Endothelial cell of umbilical vein (primary cell): ENCODE results near the gene JAKMIP1. TPM values are rescaled to one million over a fixed set of nuclear protein-coding genes. Genes with fewer than 3 reads are reported as not detected.

Experiments used
- BruUV-seq: library from RNA; stranded (reverse); fragments of 400-500 nt; replicated peaks from 2 replicates; lab custom pipeline; 2021; lab: Mats Ljungman, UMichigan
- CTCF ChIA-PET: fragments of 300-600, 350-600 bp; sonication (Branson Sonifier 250); formaldehyde crosslinking; loops from one replicate; lab custom pipeline; 2021; ENCODE audit warnings: antibody characterized with exemption, inconsistent platforms; lab: Charles Lee
- POLR2A ChIA-PET: fragments of 300-600, 350-600 bp; sonication (Branson Sonifier 250); formaldehyde crosslinking; loops from one replicate; lab custom pipeline; 2021; ENCODE audit warnings: antibody characterized with exemption, inconsistent platforms; lab: Charles Lee
- DNase-seq: peaks from one replicate; pipeline ENCODE4 v3.0.0-alpha.2; 2011; ENCODE audit warnings: low read depth, low spot score
- FAIRE-seq: peaks from 2 replicates; lab custom pipeline; 2011; peaks lifted over from hg19 to GRCh38; lab: Jason Lieb, UNC
- H2AFZ ChIP-seq: 2 replicates; pipeline ENCODE4 v1.6.0; 2012; ENCODE audit warnings: low read depth, low read length, control low read depth, inconsistent platforms
- H3K27ac ChIP-seq: 2 replicates; pipeline ENCODE4 v1.5.1; 2011; ENCODE audit warnings: low read depth, mild to moderate bottlenecking, control low read depth, low read length, moderate library complexity; ENCODE audit not compliant: insufficient read depth
- H3K27me3 ChIP-seq, 2 experiments: 2 replicates each; pipeline versions ENCODE4 v1.6.0 to v1.6.1; 2011; ENCODE audit warnings: low read length in 2 of 2, mixed read lengths in 1 of 2; ENCODE audit not compliant: control insufficient read depth in 2 of 2, insufficient read depth in 2 of 2
- H3K36me3 ChIP-seq, 2 experiments: 2 replicates in 1 of 2; 3 replicates in 1 of 2; pipeline ENCODE4 v1.5.1; 2011; ENCODE audit warnings: low read length in 2 of 2, mild to moderate bottlenecking in 1 of 2, moderate library complexity in 1 of 2; ENCODE audit not compliant: control insufficient read depth in 2 of 2, insufficient read depth in 2 of 2; ENCODE audit errors: extremely low read depth in 1 of 2
- H3K4me1 ChIP-seq: 3 replicates; pipeline ENCODE4 v1.5.1; 2011; ENCODE audit warnings: mild to moderate bottlenecking, low read length; ENCODE audit not compliant: control insufficient read depth, insufficient read depth; ENCODE audit errors: extremely low read depth
- H3K4me2 ChIP-seq: 2 replicates; pipeline ENCODE4 v1.6.1; 2011; ENCODE audit warnings: low read length, control low read depth, mixed read lengths; ENCODE audit not compliant: insufficient read depth
- H3K4me3 ChIP-seq, 3 experiments: fragments of 200-600 bp in 1 of 3; sonication (generic), shearing (Covaris generic) in 1 of 3; replicated peaks in 1 of 3; 2 replicates each; pipeline ENCODE4 v1.5.1; 2011 to 2016; ENCODE audit warnings: control low read depth in 3 of 3, low read length in 3 of 3, mild to moderate bottlenecking in 2 of 3, inconsistent platforms in 1 of 3, low read depth in 1 of 3, moderate library complexity in 1 of 3; ENCODE audit not compliant: insufficient read depth in 1 of 3
- H3K79me2 ChIP-seq: 2 replicates; pipeline ENCODE4 v1.6.0; 2012; ENCODE audit warnings: low read length, inconsistent platforms; ENCODE audit not compliant: control insufficient read depth, insufficient read depth
- H3K9ac ChIP-seq: replicated peaks from 2 replicates; pipeline ENCODE3; 2011; ENCODE audit warnings: low read length, control low read depth; ENCODE audit not compliant: insufficient read depth; ENCODE audit errors: extremely low read depth
- H3K9me1 ChIP-seq: replicated peaks from 3 replicates; pipeline ENCODE4 v1.6.0; 2011; ENCODE audit warnings: mild to moderate bottlenecking, low read length; ENCODE audit not compliant: control insufficient read depth, insufficient read depth; ENCODE audit errors: extremely low read depth
- H3K9me3 ChIP-seq: replicated peaks from 2 replicates; pipeline ENCODE4 v1.5.1; 2012; ENCODE audit warnings: low read length, inconsistent platforms; ENCODE audit not compliant: control insufficient read depth, insufficient read depth
- H4K20me1 ChIP-seq: replicated peaks from 2 replicates; pipeline ENCODE3; 2011; ENCODE audit warnings: mild to moderate bottlenecking, low read length; ENCODE audit not compliant: control insufficient read depth, insufficient read depth; ENCODE audit errors: extremely low read depth
- FOS ChIP-seq: IDR thresholded peaks from 2 replicates; pipeline ENCODE4 v1.6.1; 2011; ENCODE audit warnings: mild to moderate bottlenecking, low read length, moderate library complexity, borderline replicate concordance; ENCODE audit not compliant: insufficient read depth
- GATA2 ChIP-seq: IDR thresholded peaks from 2 replicates; pipeline ENCODE4 v1.7.0; 2011; ENCODE audit warnings: low read depth, mild to moderate bottlenecking, moderate library complexity, mixed read lengths, low read length; ENCODE audit not compliant: insufficient read length, insufficient read depth
- MYC ChIP-seq: IDR thresholded peaks from one replicate; pipeline ENCODE4 v1.6.1; 2011; ENCODE audit warnings: mild to moderate bottlenecking, low read depth, low read length
- POLR2A ChIP-seq: IDR thresholded peaks from 2 replicates; pipeline ENCODE4 v1.6.1; 2012; ENCODE audit warnings: low read depth, mild to moderate bottlenecking, control low read depth, low read length
- POLR2AphosphoS5 ChIP-seq: IDR thresholded peaks from 2 replicates; pipeline ENCODE4 v1.6.1; 2012; ENCODE audit warnings: low read depth, mild to moderate bottlenecking, control low read depth, low read length, moderate library complexity; ENCODE audit not compliant: insufficient read depth
- dilution Hi-C: fragments of 300-500 bp; cut with MboI; formaldehyde crosslinking; loops from one replicate; pipeline ENCODE4 v1.15.0; 2019; ENCODE audit warnings: low sequenced_read_pairs; ENCODE audit not compliant: extremely low pct_ligation_motif_present
- intact Hi-C: fragments of 100-400 bp; cut with micrococcal nuclease; formaldehyde crosslinking; loops from one replicate; pipeline ENCODE4 v1.10.0; 2022
- polyA plus RNA-seq, 4 experiments: library from polyadenylated mRNA; depleted of rRNA in 3 of 4; stranded (reverse) in 3 of 4; unstranded in 1 of 4; fragments of >200 nt; gene quantifications; 2 replicates each; pipeline versions ENCODE4 v1.2.1 to v1.2.3, GENCODE V29; 2011 to 2012; ENCODE audit warnings: missing spikeins in 1 of 4
- total RNA-seq: library from RNA; stranded (reverse); gene quantifications from 2 replicates; pipeline ENCODE4 v1.2.3, GENCODE V29; 2021
- TF ChIP-seq, protein P1 (sequence below), 2 donors: IDR thresholded peaks; 1 replicate in 1 of 2; 2 replicates in 1 of 2; pipeline ENCODE4 v1.5.1; 2011; ENCODE audit warnings: low read length in 2 of 2, mild to moderate bottlenecking in 2 of 2, moderate library complexity in 2 of 2, control low read depth in 1 of 2, inconsistent platforms in 1 of 2, low read depth in 1 of 2; ENCODE audit not compliant: insufficient read depth in 1 of 2; ENCODE audit errors: extremely low read depth in 1 of 2
- TF ChIP-seq, protein P2 (sequence below): IDR thresholded peaks from 2 replicates; pipeline ENCODE4 v1.6.1; 2011; ENCODE audit not compliant: insufficient read depth, insufficient read length

Gene JAKMIP1
- total and polyA plus RNA-seq, 2 donors (not counting 3 experiments of a cell fraction or from before 2014, with no cell fraction given): not detected

DNA sequence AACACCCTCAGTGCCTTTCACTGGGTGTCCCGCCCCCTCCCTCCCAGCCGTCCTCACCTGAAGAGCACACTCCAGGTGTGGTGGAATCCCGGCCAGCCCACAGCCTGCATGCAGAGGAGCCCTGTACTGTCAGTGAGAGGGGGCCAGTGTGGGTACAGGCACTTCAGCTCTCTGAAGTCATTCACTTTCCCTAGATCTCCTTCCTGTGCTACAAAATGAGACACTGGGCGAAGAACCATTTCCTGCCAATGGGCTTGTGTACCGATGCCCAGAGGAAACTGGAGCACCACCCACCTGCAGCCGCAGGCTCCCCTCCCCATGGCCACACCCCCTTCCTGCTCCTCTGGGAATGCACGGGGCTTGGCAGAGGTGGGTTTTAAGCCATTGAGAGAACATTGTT lies 108.2 kb downstream of the JAKMIP1 start:
- ChIA-PET POLR2A (no interaction called here), CTCF (no interaction called here)
- TF ChIP-seq POLR2AphosphoS5 (no peak), POLR2A (no peak), FOS (no peak), MYC (no peak), GATA2 (no peak)
- TF ChIP-seq, protein P1, sequence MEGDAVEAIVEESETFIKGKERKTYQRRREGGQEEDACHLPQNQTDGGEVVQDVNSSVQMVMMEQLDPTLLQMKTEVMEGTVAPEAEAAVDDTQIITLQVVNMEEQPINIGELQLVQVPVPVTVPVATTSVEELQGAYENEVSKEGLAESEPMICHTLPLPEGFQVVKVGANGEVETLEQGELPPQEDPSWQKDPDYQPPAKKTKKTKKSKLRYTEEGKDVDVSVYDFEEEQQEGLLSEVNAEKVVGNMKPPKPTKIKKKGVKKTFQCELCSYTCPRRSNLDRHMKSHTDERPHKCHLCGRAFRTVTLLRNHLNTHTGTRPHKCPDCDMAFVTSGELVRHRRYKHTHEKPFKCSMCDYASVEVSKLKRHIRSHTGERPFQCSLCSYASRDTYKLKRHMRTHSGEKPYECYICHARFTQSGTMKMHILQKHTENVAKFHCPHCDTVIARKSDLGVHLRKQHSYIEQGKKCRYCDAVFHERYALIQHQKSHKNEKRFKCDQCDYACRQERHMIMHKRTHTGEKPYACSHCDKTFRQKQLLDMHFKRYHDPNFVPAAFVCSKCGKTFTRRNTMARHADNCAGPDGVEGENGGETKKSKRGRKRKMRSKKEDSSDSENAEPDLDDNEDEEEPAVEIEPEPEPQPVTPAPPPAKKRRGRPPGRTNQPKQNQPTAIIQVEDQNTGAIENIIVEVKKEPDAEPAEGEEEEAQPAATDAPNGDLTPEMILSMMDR (IDR thresholded peaks at IDR 0.05; ENCODE audit: extremely low read depth in 1 of 2, insufficient read depth in 1 of 2, low read depth in 1 of 2, low read length in 2 of 2): no peak
- TF ChIP-seq, protein P2, sequence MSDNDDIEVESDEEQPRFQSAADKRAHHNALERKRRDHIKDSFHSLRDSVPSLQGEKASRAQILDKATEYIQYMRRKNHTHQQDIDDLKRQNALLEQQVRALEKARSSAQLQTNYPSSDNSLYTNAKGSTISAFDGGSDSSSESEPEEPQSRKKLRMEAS: no peak

More for the DNA sequence above, 108.2 kb downstream of the JAKMIP1 start:
- Histone ChIP-seq H3K79me2 (no peaks in the 10 kb centered on the region), H2AFZ (no peak overlapping the region), H3K4me2 (no peak overlapping the region), H3K4me1 (no peaks in the 10 kb centered on the region), H3K36me3 (no peaks in the 10 kb centered on the region), H3K9me1 (no peaks in the 10 kb centered on the region), H3K9me3 (no peaks in the 10 kb centered on the region), H3K27me3 (no peaks in the 10 kb centered on the region), H3K27ac (no peak overlapping the region), H3K4me3 (no peak overlapping the region), H4K20me1 (no peaks in the 10 kb centered on the region), H3K9ac (no peak overlapping the region)
- DNase-seq (no peak), FAIRE-seq (no peak)
- intact Hi-C loops: no loop called here
- BruUV-seq: no TSS peak
- dilution Hi-C loops: no loop called here
